SKM-1 (cell line): ENCODE data around the gene MOGAT3.
"Not testable (repeated sequence)": the region's sequence is repeated elsewhere in the genome, so short reads cannot be mapped to it uniquely, and the experiment has no call there.

Experiments
- DNase-seq: peaks from one replicate; lab custom pipeline; 2025; ENCODE audit not compliant: unreplicated experiment; lab: John Stamatoyannopoulos, UW

MOGAT3 gene

GRCh38 chr7:101205901-101206664, 5.2 kb upstream of the MOGAT3 start:
- DNase-seq, result no peak

GRCh38 chr7:101203740-101204738, 3.2 kb upstream of the MOGAT3 start:
- peak; percentile 49 for DNase-seq

- DNase-seq, result no peak
These were observed 1.7 kb upstream of the MOGAT3 start for GRCh38 chr7:101202603-101202918.

- DNase-seq, result no peak
These were observed 1.1 kb upstream of the MOGAT3 start for GRCh38 chr7:101201695-101202602.

- no peak for DNase-seq
These were observed 353 bp downstream of the MOGAT3 start for GRCh38 chr7:101200504-101200861.

- DNase-seq, result not testable (repeated sequence)
These were observed 1.3 kb downstream of the MOGAT3 start for GRCh38 chr7:101199522-101199921.

- no peak for DNase-seq
These were observed 2.4 kb downstream of the MOGAT3 start for GRCh38 chr7:101198476-101198875.

- DNase-seq, result no peak
These were observed 2.8 kb downstream of the MOGAT3 start for GRCh38 chr7:101197991-101198390.

- DNase-seq, result no peak
These were observed 5.0 kb downstream of the MOGAT3 start for GRCh38 chr7:101195884-101196283.

GRCh38 chr7:101189109-101189508, 11.7 kb downstream of the MOGAT3 start:
- DNase-seq, result no peak

GRCh38 chr7:101186844-101187428, 13.9 kb downstream of the MOGAT3 start:
- DNase-seq, result peak; percentile 17

GRCh38 chr7:101186194-101186593, 14.6 kb downstream of the MOGAT3 start:
- DNase-seq, result no peak

- DNase-seq, result no peak
These were observed 15.5 kb downstream of the MOGAT3 start for GRCh38 chr7:101185258-101185839.

GRCh38 chr7:101180130-101180755, 20.6 kb downstream of the MOGAT3 start, which contains the start of gene NAT16:
NAT16 (minus strand) TSS chr7:101180293; CDS start chr7:101174807, 5,486 bp downstream.
- DNase-seq, result no peak

GRCh38 chr7:101179713-101180112, 21.1 kb downstream of the MOGAT3 start:
- no peak for DNase-seq

GRCh38 chr7:101179117-101179516, 21.7 kb downstream of the MOGAT3 start:
- DNase-seq, result no peak

GRCh38 chr7:101177644-101178043, 23.2 kb downstream of the MOGAT3 start:
- no peak for DNase-seq

- DNase-seq, result no peak
These were observed 25.2 kb downstream of the MOGAT3 start for GRCh38 chr7:101175664-101176063.

- DNase-seq, result no peak
These were observed 26.4 kb downstream of the MOGAT3 start for GRCh38 chr7:101174322-101174854.
